NCI-H345 treated with DMSO at 0.1 percent for 48 hours (cell line): Measurements from ENCODE around the gene CITED2.
"Not testable (repeated sequence)": the region's sequence is repeated elsewhere in the genome, so short reads cannot be mapped to it uniquely, and the experiment has no call there.

Source experiments
- DNase-seq: peaks from one replicate; lab custom pipeline; 2025; ENCODE audit not compliant: unreplicated experiment; lab: John Stamatoyannopoulos, UW

CITED2 gene

GRCh38 chr6:139367810-139368351 lies 6.6 kb downstream of the CITED2 start:
- no peak for DNase-seq

DNA sequence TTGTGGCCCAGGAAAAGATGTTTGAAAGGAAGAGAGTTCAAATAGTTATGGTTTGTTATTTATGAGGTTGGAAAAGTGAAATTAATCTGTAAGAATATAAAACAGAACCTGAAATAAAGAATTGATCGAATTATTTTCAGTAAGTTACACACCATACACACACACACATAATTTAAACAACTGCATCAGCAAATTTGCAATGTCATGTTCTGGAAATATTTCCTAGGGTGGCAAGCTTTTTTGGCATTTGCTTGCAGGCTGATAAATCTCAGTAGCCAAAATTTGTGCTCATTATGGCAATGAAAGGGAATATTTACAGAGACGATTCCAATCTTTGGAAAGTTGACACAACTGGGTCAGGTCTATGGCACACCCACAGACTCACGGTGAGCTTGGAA lies 9.5 kb downstream of the CITED2 start:
- DNase-seq, result no peak

DNA sequence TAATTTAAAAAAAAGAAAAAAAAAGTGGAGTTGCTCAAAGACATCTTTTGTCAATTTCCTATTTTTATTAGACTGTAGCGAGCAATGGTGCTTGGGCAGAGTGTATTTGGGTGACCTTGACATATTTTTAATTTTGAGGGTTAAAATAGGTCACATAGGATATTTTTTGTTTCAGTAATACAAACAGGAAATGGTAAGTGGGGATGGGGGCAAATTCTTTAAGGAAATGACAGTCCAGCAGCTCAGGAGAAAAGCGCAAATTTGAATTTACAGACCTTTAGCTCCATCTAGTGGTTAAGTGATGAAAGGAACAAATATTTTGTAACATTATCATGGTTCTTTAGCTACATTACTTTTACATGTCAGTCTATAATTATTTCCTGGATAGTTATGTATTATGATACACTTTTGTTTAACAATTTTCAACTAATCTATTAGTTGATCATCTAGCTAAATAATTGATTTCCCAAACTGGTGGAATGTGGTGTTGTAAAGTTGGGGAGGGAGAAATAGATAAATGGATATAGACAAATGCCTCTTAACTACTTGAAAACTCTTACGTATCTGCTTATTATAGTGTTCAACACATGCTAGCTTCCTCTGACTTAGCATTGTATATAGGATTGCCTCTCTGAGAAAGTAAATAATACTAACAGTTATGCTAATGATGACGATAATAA lies 10.0 kb downstream of the CITED2 start:
- peak; percentile 69 for DNase-seq

DNA sequence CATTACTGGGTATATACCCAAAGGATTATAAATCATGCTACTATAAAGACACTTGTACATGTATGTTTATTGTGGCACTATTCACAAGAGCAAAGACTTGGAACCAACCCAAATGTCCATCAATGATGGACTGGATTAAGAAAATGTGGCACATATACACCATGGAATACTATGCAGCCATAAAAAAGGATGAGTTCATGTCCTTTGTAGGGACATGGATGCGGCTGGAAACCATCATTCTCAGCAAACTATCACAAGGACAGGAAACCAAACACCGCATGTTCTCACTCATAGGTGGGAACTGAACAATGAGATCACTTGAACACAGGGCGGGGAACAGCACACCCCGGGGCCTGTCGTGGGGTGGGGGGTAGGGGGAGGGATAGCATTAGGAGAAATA lies 10.7 kb downstream of the CITED2 start:
- DNase-seq, result not testable (repeated sequence)

DNA sequence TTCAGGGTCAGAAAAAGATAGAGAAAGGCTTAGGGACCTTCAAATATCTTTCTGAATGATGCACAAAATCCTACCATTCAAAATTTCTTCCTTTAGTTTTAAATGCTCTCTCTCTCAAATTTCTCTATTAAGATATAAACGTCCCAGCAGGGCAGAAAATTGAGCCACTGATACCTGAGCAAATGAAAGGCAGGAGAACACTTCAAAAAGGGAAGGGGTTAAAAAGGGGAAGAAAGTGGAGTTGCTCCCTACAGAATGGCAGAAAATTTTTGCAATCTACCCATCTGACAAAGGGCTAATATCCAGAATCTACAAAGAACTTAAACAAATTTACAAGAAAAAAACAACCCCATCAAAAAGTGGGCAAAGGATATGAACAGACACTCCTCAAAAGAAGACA lies 11.3 kb downstream of the CITED2 start:
- not testable (repeated sequence) for DNase-seq

GRCh38 chr6:139361211-139361610 lies 13.2 kb downstream of the CITED2 start:
- DNase-seq, result no peak

GRCh38 chr6:139356924-139357323 lies 17.5 kb downstream of the CITED2 start:
- DNase-seq, result no peak

DNA sequence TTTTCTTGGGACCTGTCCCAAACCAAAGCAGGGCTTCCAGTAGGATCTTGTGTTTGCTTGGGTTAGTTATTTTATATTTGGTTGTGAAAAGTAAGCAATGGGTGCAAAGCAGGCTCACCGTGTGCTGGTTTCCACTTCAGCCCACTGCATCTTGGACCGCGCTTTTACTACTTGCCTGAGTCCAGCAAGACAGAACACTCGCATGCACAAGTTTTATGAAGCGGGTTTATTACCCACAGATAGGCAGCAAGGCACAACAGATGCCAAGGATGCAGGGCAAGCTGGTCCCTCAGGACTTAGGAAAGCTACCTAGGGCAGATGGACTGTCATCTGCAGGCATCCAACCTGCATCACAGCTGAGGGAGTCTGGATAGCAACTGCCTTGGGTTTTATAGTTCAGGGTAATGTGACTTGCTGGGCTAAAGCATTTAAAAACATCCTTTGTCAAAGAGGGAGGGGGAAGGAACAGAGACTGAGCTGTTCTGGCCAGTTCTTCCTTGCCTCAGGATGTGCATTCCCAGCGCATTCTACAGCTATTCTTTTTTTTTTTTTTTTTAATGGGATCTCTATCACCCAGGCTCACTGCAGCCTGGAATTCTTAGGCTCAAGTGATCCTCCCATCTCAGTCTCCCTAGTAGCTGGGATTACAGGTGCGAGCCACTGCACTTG lies 18.5 kb downstream of the CITED2 start:
- DNase-seq, result no peak

GRCh38 chr6:139355172-139355571 lies 19.3 kb downstream of the CITED2 start:
- no peak for DNase-seq

DNA sequence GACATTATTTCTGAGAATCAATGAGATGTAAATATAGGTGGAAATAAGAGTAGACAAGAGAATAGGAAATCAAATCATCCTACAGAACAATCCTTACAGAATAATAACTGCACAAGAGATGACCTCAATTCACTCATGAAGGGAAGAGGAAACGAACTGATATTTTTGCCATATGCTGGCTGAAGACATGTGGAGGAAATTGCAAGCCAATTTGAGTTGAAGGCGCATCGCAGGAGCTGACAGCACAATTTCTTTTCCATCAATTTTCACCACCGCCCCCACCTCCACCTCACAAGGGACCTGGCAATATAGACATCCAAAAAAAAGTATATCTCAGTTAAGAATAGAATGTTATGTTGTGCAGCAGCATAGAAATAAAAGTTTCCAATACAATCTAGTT lies 20.3 kb downstream of the CITED2 start:
- no peak for DNase-seq

DNA sequence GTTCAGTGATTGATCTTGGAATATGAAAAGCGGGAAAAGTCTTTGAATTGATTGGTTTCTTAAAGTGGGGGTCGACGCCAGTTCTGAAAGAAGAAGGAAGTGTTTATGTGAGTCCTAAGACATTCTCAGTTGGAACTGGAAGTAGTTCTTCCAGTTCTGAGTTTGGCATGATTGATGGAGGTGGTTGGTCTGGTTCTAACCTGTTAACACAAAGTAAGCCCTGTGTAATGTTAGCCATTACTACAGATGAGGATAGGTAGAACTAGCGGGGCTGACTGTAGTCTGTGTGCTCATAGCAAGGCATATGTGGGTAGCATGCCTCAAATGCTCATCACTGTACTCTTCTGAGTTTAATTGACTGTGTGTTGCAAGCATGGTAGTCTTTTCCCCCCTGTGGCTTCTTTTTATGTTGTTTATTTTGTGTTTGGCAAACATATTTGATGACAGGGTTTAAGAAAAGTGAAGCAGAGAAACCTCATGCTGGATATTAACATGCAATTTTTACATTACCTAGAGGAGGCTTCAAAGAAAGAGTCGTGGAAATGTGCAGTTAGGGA lies 24.9 kb downstream of the CITED2 start:
- DNase-seq, result no peak

GRCh38 chr6:139346392-139346791 lies 28.1 kb downstream of the CITED2 start:
- DNase-seq, result no peak

- DNase-seq, result no peak
Measured at GRCh38 chr6:139344186-139344963, 30.1 kb downstream of the CITED2 start.

GRCh38 chr6:139343052-139343750 lies 31.2 kb downstream of the CITED2 start:
- no peak for DNase-seq

- DNase-seq, result no peak
Measured at GRCh38 chr6:139341060-139341459, 33.4 kb downstream of the CITED2 start.

- DNase-seq, result no peak
Measured at GRCh38 chr6:139338795-139339194, 35.7 kb downstream of the CITED2 start.

DNA sequence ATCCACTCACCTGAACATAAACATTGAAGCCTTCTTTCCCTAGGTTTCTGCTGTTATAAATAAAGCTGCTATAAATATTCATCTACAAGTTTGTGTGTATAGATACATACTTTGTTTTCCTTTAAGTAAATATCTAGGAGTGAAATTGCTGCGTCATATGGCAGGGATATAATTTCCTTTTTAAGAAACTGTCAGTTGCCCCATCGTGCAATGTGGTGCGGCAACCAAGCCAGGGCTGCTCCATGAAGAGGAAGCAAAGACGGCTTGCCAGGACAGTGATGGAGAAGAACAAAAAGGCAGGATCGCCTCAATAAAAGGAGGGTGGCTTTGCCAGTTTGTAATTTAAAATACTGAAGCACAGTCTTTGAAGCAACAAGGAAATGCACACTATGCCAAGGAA lies 36.6 kb downstream of the CITED2 start:
- DNase-seq, result no peak

DNA sequence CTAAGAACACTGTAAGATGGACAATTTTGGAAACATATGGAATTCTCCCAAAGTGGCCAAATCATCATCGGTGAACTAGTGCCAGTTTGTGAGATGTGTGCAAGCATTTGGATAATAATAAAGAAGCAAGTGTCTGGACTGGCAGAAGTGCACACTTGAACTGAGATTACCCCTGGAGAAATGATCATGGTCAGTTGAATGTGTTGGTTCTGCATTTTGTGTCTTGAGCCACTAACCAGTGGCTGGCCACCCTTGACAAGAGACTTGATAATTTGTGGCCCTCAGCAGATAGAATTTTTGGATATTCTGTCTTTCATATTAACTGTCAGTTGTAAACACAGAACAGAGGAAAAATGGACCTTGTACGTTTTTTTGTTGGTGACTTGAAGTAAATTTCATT lies 37.4 kb downstream of the CITED2 start:
- DNase-seq, result no peak

DNA sequence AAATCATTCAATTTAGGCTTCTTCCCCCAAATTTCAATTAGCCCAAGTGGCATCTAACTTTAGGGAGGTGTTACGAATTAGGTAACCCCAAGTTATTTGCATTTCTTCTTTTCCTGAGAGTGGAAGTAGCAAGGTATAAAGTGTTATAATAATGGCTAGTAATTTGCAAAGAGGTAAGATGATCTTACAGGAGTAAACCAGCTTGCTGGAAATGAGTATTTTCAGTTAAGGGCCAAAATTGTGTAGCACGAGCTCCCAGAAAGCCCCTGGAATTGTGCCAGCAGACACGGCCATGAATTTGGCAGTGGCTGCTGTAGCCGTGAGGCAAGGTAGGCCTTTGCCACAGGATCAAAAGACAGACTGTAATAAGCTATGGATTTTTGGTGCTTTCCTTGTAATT lies 38.0 kb downstream of the CITED2 start:
- no peak for DNase-seq

GRCh38 chr6:139335447-139336210 lies 38.8 kb downstream of the CITED2 start:
- no peak for DNase-seq
